Effector memory CD8-positive, alpha-beta T cell (primary cell): Measurements from ENCODE around the gene ZBTB7C.

Experiments used
- ATAC-seq: fragments of 150-1000 bp; cut with Tn5 transposase; replicated peaks from 2 replicates; pipeline ENCODE4 v1.10.0; 2021; ENCODE audit warnings: mild to moderate bottlenecking, moderate library complexity
- DNase-seq, 3 experiments: peaks; one replicate each; pipeline ENCODE4 v3.0.0; 2021
- H3K27ac Mint-ChIP-seq, 2 donors: one replicate each; pipeline ENCODE4 v1.8.0; 2022; ENCODE audit warnings: mild to moderate bottlenecking in 2 of 2, mixed read lengths in 2 of 2, moderate library complexity in 2 of 2
- H3K27me3 Mint-ChIP-seq, 2 donors: one replicate each; pipeline ENCODE4 v1.8.0; 2022; ENCODE audit warnings: mixed read lengths in 2 of 2
- H3K36me3 Mint-ChIP-seq: one replicate; pipeline ENCODE4 v1.8.0; 2022; ENCODE audit warnings: mild to moderate bottlenecking, moderate library complexity, mixed read lengths; ENCODE audit not compliant: insufficient read depth
- H3K4me1 Mint-ChIP-seq, 2 donors: one replicate each; pipeline ENCODE4 v1.8.0; 2022; ENCODE audit warnings: low read depth in 2 of 2, mixed read lengths in 2 of 2
- H3K4me3 Mint-ChIP-seq, 2 donors: one replicate each; pipeline ENCODE4 v1.8.0; 2022; ENCODE audit warnings: mild to moderate bottlenecking in 2 of 2, mixed read lengths in 2 of 2, moderate library complexity in 2 of 2
- H3K9me3 Mint-ChIP-seq, 2 donors: one replicate each; pipeline ENCODE4 v1.8.0; 2022; ENCODE audit warnings: mixed read lengths in 2 of 2

ZBTB7C gene

DNA sequence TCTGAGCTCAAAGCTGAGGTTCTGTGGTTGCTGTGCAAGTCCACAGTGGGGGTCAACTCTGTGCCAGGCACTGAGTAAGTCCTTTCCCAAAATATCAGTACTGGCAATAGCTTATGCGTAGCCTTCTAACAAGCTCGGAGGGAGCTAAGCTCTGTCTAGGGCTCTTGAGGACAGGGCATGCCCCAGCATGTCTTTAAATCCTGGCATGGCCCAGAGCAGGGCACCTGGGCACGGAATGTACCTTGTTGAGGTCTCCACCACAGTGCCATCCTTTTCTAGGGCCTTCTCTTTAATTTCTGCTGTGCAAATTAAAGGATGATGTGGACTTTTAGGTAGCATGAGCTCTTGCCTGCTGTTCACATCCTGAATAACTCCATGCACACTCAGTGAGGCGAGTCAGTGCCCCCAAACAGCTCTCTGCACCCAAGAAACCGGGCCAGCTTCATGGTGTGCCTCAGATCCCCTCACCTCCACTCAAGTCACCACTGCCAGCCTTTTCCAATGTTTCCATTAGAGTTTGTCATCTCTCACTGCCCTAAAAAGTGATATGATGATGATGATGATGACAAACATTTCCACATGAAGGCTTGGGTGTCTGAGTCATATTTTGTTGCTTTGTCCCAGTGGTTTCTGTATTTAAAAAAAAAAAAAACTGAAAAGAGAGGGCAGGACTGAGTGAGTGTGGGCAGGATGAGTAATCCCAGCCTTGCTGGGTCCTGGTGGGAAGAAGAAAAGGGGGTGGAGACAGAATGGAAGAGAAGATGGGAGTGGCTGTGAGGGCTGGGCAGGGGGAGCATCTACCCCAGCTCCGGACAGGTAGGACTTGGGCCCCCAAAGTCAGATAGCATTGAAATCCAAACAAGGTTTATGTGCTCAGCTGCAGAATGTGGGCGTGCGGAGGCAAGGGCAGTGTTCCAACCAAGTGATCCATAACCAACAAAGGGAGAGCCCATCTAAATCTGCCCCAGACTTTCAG, 78.9 kb downstream of the ZBTB7C start:
- Mint-ChIP-seq H3K9me3 (no peaks in the 10 kb centered on the region), H3K36me3 (no peaks in the 10 kb centered on the region), H3K27me3 (peaks cover 13 to 56% of the 10 kb centered on the region in 2 donors), H3K27ac (no peak overlapping the region), H3K4me3 (no peak overlapping the region), H3K4me1 (no peaks in the 10 kb centered on the region)
- no peak for ATAC-seq
- DNase-seq: no peak

DNA sequence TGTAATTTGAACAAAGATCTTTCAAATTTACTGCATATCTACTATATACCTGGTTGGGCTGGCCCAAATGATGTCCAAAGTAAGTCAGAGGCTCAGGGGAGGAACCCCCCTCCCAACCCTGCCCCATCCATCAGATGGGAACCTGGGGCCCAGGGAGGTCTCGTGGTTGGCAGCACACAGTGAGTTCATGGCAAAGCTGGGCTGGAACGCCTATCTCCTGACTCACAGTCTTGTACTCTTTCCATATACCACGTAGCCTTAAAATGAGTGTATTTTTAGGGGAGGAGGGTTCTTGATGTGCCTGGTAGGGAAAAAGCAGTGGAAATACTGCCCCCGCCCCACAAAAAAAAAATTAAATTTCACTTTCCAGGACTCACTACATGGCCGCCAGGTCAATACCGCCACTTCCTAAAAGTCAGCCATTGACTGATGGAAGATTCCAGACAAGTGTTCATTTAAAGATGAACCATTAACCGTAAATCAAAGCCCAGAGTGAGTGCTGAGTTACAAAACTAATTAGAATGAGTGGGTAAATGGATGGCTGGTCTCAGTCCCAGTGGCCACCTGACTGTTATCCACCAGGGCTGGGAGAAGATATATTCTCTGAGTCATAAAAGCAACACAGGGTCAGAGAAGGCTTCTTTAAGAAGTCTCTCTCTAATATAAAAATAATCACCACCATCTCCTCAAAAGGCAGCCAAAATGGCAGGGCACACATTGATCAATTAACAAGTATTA, 80.5 kb downstream of the ZBTB7C start:
- Mint-ChIP-seq H3K4me3 (no peak overlapping the region), H3K9me3 (no peaks in the 10 kb centered on the region), H3K4me1 (no peaks in the 10 kb centered on the region), H3K27me3 (peaks cover 11 to 56% of the 10 kb centered on the region in 2 donors), H3K27ac (no peak overlapping the region), H3K36me3 (no peaks in the 10 kb centered on the region)
- no peak for DNase-seq
- no peak for ATAC-seq

DNA sequence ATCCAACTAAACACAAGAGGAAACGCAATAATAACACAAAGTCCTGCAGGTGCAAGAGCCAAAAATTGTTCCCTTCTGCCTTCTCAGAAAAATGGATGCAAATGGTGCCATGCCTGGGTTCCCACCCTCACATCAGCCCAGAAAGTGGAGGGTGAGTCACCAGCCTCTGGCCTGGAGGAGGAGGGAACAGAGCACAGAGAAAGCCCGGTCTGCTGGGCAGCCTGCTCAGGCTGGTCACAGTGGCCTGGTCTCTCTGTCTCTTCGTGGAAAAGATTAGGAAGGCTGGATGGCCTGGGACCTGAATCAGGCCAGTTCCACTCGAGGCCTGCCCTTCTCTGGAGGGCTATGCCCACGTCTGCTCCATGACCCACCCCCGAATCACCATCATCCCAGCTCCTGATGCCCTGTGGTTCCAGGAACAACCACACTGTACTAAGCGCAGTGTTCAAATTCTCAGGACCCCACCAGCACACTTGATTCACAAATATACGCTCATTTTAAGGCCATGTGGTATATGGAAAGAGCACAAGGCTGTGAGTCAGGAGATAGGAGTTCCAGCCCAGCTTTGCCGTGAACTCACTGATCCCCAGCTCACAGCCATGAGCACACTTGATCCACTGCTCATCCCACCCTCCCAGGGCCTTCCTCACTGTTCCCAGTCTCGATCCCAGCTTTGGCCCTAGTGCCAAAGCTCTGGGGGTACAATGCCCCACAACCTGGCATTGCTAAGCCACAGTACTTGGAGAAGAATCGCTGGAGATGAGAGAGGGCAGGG, 82.1 kb downstream of the ZBTB7C start:
- no peaks in the 10 kb centered on the region for H3K4me1 Mint-ChIP-seq
- no peak for DNase-seq
- no peaks in the 10 kb centered on the region for H3K9me3 Mint-ChIP-seq
- no peaks in the 10 kb centered on the region for H3K36me3 Mint-ChIP-seq
- H3K4me3 Mint-ChIP-seq: no peak overlapping the region
- no peak overlapping the region for H3K27ac Mint-ChIP-seq
- ATAC-seq: no peak
- peaks cover 5 to 46% of the 10 kb centered on the region in 2 donors for H3K27me3 Mint-ChIP-seq

DNA sequence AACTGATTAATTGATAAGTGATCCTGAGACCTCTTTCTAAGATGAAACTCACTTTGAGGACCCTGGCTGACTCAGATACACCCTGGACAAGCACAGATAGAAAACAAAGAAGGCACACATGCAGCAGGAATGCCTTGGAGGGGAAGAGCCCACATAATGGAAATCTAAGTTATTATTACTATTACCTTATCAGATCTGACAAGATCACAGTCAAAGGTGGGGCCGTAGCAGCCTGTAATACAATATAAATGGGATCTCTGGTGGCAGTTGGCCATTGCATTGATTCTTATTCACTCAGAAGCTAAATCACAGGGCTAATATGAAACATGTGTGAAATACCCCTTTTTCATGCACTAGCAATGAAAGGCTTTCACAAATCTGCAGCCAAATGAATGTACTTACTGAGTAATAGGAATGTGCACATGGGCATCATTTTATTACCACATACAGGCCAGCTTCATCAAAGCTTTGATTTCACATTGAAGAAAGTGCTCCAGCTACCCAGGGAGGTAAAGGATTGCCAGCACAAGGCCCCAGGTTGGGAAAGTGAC, 84.0 kb downstream of the ZBTB7C start:
- no peak for ATAC-seq
- Mint-ChIP-seq H3K4me3 (no peak overlapping the region), H3K4me1 (no peaks in the 10 kb centered on the region), H3K27me3 (peaks cover 15 to 50% of the 10 kb centered on the region in 2 donors), H3K9me3 (no peaks in the 10 kb centered on the region), H3K27ac (peak overlapping the region in 1 of 2 donors; percentile 39), H3K36me3 (no peaks in the 10 kb centered on the region)
- no peak for DNase-seq

DNA sequence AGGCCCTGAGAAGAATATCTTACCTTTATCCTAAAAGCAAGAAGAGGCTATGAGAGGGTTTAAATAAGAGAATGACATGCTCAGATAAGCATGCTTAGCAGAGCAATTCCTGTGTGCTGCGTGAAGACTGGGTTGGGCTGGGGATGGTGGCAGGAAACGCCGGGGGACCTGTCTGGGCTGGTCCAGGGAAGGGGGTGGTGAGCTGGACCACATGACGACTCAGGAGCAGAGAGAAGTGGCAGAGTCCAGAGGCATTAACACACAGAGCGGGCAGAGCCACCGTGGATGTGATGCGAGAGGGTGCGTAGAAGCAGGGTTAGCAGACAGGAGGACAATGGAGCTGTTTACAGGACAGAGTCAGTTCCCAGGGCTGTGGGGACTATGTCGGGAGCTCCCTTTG, 84.5 kb downstream of the ZBTB7C start:
- Mint-ChIP-seq H3K27ac (no peak overlapping the region), H3K9me3 (no peaks in the 10 kb centered on the region), H3K4me3 (no peak overlapping the region), H3K4me1 (no peaks in the 10 kb centered on the region), H3K36me3 (no peaks in the 10 kb centered on the region), H3K27me3 (peaks cover 20 to 54% of the 10 kb centered on the region in 2 donors)
- ATAC-seq: no peak
- no peak for DNase-seq

DNA sequence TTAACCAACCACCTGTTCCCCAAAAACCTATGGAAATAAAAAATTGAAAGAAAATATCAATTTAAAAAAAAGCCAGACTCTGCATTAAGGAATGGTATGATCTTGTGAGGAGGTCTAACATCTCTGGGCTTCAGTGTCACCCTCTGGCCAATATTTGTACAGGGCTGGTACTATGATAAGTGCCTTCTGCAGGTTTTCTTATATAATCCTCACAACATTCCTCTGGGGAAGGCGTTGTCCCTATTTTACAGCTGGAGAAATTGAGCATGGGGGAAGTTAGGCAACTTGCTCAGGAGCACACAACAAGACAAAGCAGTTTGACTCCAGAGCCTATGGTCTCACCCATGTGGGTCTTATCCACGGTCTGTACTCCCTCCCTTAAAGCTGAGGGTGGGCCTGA, 86.0 kb downstream of the ZBTB7C start:
- Mint-ChIP-seq H3K27ac (no peak overlapping the region), H3K36me3 (no peaks in the 10 kb centered on the region), H3K4me3 (no peak overlapping the region), H3K27me3 (peaks cover 22 to 65% of the 10 kb centered on the region in 2 donors), H3K9me3 (no peaks in the 10 kb centered on the region), H3K4me1 (no peaks in the 10 kb centered on the region)
- DNase-seq (no peak), ATAC-seq (no peak)

DNA sequence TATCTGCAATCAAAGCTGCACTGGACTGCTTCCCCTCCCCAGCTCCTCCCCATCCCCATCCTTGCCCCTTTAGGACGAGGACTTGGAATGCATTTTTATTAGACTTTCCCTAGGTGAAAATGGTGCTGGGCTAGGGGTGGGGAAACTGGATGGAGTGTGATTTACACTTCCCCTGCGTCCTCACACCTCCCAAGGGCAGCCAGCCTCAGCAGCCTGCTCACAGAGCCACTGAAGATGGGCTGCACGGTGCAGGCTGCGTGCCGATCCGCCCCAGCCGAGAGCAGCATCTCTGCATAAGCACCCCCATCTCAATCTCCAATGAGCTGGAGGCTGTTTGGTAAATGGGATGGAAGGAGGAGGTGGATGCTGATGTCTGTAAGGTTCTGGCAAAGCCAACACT, 87.6 kb downstream of the ZBTB7C start:
- H3K36me3 Mint-ChIP-seq: no peaks in the 10 kb centered on the region
- H3K9me3 Mint-ChIP-seq: no peaks in the 10 kb centered on the region
- H3K27me3 Mint-ChIP-seq: peaks cover 22 to 69% of the 10 kb centered on the region in 2 donors
- ATAC-seq: no peak
- no peak overlapping the region for H3K4me3 Mint-ChIP-seq
- DNase-seq: no peak
- H3K4me1 Mint-ChIP-seq: no peaks in the 10 kb centered on the region
- no peak overlapping the region for H3K27ac Mint-ChIP-seq

DNA sequence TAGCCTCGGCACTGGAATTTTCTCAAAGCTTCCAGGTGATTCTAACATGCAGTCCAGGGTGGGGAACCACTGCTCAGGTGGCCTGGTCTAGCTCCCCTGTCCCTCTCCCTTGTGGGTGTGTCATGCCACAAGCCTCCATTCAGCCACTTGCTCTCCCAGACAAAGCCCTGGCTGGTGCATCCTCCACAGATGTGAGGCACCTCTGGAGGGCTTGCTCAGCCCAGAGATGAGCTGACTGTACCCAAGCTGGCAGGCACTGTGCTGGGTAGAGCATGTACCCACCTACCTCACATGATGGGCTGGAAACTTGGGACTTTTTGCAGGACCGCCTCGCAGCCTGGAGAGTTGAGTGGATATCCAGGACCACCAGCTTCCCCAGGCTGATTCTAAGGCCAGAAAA, 88.1 kb downstream of the ZBTB7C start:
- Mint-ChIP-seq H3K4me1 (no peaks in the 10 kb centered on the region), H3K27ac (no peak overlapping the region), H3K4me3 (no peak overlapping the region), H3K9me3 (no peaks in the 10 kb centered on the region), H3K36me3 (no peaks in the 10 kb centered on the region), H3K27me3 (peaks cover 22 to 73% of the 10 kb centered on the region in 2 donors)
- no peak for ATAC-seq
- no peak for DNase-seq

DNA sequence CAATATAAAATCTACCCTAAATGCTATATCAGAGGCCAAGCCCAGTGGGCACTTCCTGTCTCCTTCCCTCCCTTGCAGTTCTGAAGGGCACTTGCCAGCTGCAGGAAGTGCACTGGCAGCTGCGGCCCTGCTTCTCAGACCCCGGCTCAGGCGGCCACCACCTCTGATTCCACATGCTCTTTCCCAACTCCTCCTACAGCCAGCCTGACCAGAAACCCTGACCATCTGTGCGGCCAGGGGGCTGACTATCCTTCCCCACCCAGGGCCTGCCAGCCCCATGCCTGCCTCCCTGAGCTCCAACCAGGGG, 88.6 kb downstream of the ZBTB7C start:
- DNase-seq (no peak), ATAC-seq (no peak)
- no peak overlapping the region for H3K4me3 Mint-ChIP-seq
- H3K27ac Mint-ChIP-seq: no peak overlapping the region
- H3K36me3 Mint-ChIP-seq: no peaks in the 10 kb centered on the region
- no peaks in the 10 kb centered on the region for H3K9me3 Mint-ChIP-seq
- H3K27me3 Mint-ChIP-seq: peaks cover 22 to 73% of the 10 kb centered on the region in 2 donors
- H3K4me1 Mint-ChIP-seq: no peaks in the 10 kb centered on the region

DNA sequence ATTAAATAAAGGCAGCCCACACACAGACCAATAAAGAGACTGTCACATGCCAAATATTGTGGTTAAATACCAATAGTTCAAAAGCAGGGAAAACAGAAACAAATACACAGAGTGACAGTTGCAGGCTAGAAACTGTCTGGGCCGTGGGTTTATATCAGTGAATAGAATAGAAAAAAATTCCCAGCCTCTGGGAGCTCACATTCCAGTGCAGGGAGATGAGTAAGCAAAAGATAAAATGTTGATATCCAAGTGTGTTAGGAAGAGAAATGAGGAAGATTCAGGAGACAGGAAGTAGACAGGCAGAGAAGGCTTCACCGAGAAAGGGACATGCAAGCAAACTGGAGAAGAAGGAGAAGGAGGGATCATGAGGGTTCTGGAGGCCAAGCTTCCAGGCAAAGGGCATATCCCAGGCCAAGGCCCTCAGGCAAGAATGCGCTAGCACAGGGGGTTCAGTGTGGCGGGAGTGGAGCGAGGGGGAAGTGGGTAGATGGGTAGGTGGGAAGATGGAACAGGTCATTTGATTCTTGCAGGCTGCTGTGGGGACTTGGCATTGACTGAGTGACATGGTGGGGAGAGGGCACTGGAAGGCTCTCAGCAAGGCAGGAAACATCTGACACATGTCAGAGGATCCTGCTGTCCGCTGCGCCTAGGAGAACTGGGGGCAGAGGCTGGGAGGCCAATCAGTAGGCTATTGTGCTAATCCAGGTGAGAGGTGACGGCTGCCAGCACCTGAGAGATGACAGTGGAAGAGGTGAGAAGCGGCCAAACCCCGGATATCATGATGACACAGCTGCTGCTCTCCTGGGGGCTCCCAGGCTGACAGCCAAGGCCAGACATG, 89.2 kb downstream of the ZBTB7C start:
- Mint-ChIP-seq H3K4me3 (no peak overlapping the region), H3K27ac (no peak overlapping the region), H3K36me3 (no peaks in the 10 kb centered on the region), H3K4me1 (no peaks in the 10 kb centered on the region), H3K27me3 (peaks cover 22 to 74% of the 10 kb centered on the region in 2 donors), H3K9me3 (no peaks in the 10 kb centered on the region)
- ATAC-seq: no peak
- no peak for DNase-seq

DNA sequence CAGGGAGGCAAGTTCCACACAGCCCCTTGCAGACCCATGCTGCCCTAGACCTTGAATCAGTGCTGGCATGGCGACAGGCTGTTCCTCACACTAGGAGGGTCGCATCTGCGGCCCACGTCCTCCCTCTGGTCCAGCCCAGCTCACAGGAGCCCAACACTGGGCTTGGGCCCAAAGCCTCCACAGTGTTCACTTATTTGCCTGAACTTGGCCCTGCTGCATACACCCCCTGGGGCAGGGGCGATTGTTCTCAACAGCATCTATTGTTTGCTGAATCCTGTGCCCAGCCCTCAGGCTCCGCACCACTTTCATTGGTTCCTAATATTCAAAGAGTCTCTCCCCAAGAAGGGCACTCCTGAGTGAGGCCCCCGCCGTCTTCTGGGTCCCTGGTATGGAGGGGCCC, 90.7 kb downstream of the ZBTB7C start:
- no peaks in the 10 kb centered on the region for H3K36me3 Mint-ChIP-seq
- no peak overlapping the region for H3K27ac Mint-ChIP-seq
- ATAC-seq (no peak), DNase-seq (no peak)
- H3K27me3 Mint-ChIP-seq: peaks cover 22 to 75% of the 10 kb centered on the region in 2 donors
- H3K9me3 Mint-ChIP-seq: no peaks in the 10 kb centered on the region
- no peaks in the 10 kb centered on the region for H3K4me1 Mint-ChIP-seq
- no peak overlapping the region for H3K4me3 Mint-ChIP-seq

DNA sequence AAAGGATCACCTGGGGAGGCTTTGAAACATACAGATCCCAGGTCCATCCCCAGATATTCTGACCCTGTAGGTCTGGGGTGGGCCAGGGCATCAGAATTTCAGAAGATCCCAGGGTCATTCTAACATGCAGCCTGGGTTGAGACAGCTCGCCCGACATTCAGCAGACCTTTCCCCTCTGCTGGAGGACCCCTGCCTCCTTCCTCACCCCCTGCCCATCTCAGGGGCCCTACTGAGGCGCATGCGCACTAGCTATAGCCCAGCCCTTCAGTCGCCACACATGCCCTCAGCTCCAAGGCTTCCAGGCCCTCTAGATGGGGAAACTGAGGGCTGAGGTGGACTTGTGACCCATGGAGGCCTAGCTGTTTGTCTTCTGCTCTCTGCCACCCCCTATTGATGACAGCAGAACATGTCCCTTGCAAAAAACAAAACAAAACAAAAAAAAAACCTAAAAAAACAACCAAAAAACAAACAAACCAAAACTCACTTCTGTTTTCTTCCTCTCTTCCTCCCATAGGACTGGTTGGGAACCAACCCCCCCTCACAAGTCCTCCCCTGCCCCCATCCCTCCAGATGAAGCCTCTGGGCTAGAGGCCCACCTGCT, 91.3 kb downstream of the ZBTB7C start:
- Mint-ChIP-seq H3K9me3 (no peaks in the 10 kb centered on the region), H3K27me3 (peaks cover 22 to 77% of the 10 kb centered on the region in 2 donors), H3K36me3 (no peaks in the 10 kb centered on the region), H3K4me3 (no peak overlapping the region), H3K4me1 (no peaks in the 10 kb centered on the region), H3K27ac (no peak overlapping the region)
- DNase-seq: no peak
- no peak for ATAC-seq
